Measurements from ENCODE around the gene TRAF3.

The TRAF3 gene

GRCh38 chr14:102746634-102747438 is 30.4 kb upstream of the TRAF3 start:
- TF ChIP-seq POLR2AphosphoS5 (IDR thresholded peaks at IDR 0.05; ENCODE audit: low read depth, low read length): no peak
- TF ChIP-seq TAF1 (IDR thresholded peaks at IDR 0.05; ENCODE audit: borderline replicate concordance, insufficient read depth, low read length): no peak
- TF ChIP-seq REST (IDR thresholded peaks at IDR 0.05; ENCODE audit: insufficient read depth in 1 of 2, low read depth in 2 of 2, low read length in 2 of 2): no peak
- TF ChIP-seq SIN3A (IDR thresholded peaks at IDR 0.05; ENCODE audit: borderline replicate concordance, insufficient read depth, low read length): no peak
- TF ChIP-seq FOXP2 (optimal IDR thresholded peaks at IDR 0.05; ENCODE audit: borderline replicate concordance, extremely low read depth, extremely low read length, insufficient read depth): no peak

- TF ChIP-seq POLR2AphosphoS5 (IDR thresholded peaks at IDR 0.05; ENCODE audit: low read depth, low read length) (no peak), SIN3A (IDR thresholded peaks at IDR 0.05; ENCODE audit: borderline replicate concordance, insufficient read depth, low read length) (no peak)
These were observed 28.4 kb upstream of the TRAF3 start for GRCh38 chr14:102748806-102749205.

GRCh38 chr14:102749393-102750305 is 27.6 kb upstream of the TRAF3 start:
- TF ChIP-seq POLR2AphosphoS5 (IDR thresholded peaks at IDR 0.05; ENCODE audit: low read depth, low read length) (no peak), TAF1 (IDR thresholded peaks at IDR 0.05; ENCODE audit: borderline replicate concordance, insufficient read depth, low read length) (no peak), SIN3A (IDR thresholded peaks at IDR 0.05; ENCODE audit: borderline replicate concordance, insufficient read depth, low read length) (no peak), FOXP2 (optimal IDR thresholded peaks at IDR 0.05; ENCODE audit: borderline replicate concordance, extremely low read depth, extremely low read length, insufficient read depth) (no peak), REST (IDR thresholded peaks at IDR 0.05; ENCODE audit: insufficient read depth in 1 of 2, low read depth in 2 of 2, low read length in 2 of 2) (no peak)

- TF ChIP-seq TAF1 (IDR thresholded peaks at IDR 0.05; ENCODE audit: borderline replicate concordance, insufficient read depth, low read length) (no peak), FOXP2 (optimal IDR thresholded peaks at IDR 0.05; ENCODE audit: borderline replicate concordance, extremely low read depth, extremely low read length, insufficient read depth) (no peak), POLR2AphosphoS5 (IDR thresholded peaks at IDR 0.05; ENCODE audit: low read depth, low read length) (no peak), REST (IDR thresholded peaks at IDR 0.05; ENCODE audit: insufficient read depth in 1 of 2, low read depth in 2 of 2, low read length in 2 of 2) (no peak), SIN3A (IDR thresholded peaks at IDR 0.05; ENCODE audit: borderline replicate concordance, insufficient read depth, low read length) (no peak)
These were observed 26.9 kb upstream of the TRAF3 start for GRCh38 chr14:102750376-102750775.

GRCh38 chr14:102751088-102751487 is 26.2 kb upstream of the TRAF3 start:
- no peak for TF ChIP-seq POLR2AphosphoS5 (IDR thresholded peaks at IDR 0.05; ENCODE audit: low read depth, low read length)
- TF ChIP-seq FOXP2 (optimal IDR thresholded peaks at IDR 0.05; ENCODE audit: borderline replicate concordance, extremely low read depth, extremely low read length, insufficient read depth): no peak
- TF ChIP-seq REST (IDR thresholded peaks at IDR 0.05; ENCODE audit: insufficient read depth in 1 of 2, low read depth in 2 of 2, low read length in 2 of 2): no peak
- no peak for TF ChIP-seq SIN3A (IDR thresholded peaks at IDR 0.05; ENCODE audit: borderline replicate concordance, insufficient read depth, low read length)
- TF ChIP-seq TAF1 (IDR thresholded peaks at IDR 0.05; ENCODE audit: borderline replicate concordance, insufficient read depth, low read length): no peak
